Activated CD4-positive, alpha-beta T cell treated with anti-CD3 and anti-CD28 coated beads for 1 hour (primary cell): ENCODE measurements around the gene COPS3.

Source experiments
- DNase-seq: peaks from one replicate; pipeline ENCODE4 v3.0.0-alpha.2; 2020

Gene COPS3

GRCh38 chr17:17214646-17215436 lies 66.2 kb downstream of the COPS3 start:
- no peak for DNase-seq

GRCh38 chr17:17213775-17214174 lies 67.3 kb downstream of the COPS3 start:
- no peak for DNase-seq

- no peak for DNase-seq
Observed at GRCh38 chr17:17207998-17208397, 73.0 kb downstream of the COPS3 start.

GRCh38 chr17:17206913-17207335 lies 74.1 kb downstream of the COPS3 start:
- no peak for DNase-seq

GRCh38 chr17:17206124-17206912 lies 74.7 kb downstream of the COPS3 start, which contains the start of gene PLD6:
PLD6 (minus strand) TSS chr17:17206333; CDS start chr17:17206286, 47 bp downstream.
- DNase-seq: peak; percentile 82

GRCh38 chr17:17205368-17206123 lies 75.5 kb downstream of the COPS3 start:
- peak; percentile 27 for DNase-seq

GRCh38 chr17:17204635-17205231 lies 76.3 kb downstream of the COPS3 start:
- no peak for DNase-seq

GRCh38 chr17:17204041-17204591 lies 76.9 kb downstream of the COPS3 start:
- DNase-seq: no peak

GRCh38 chr17:17203173-17203730 lies 77.8 kb downstream of the COPS3 start:
- no peak for DNase-seq

- no peak for DNase-seq
Observed at GRCh38 chr17:17201907-17202306, 79.1 kb downstream of the COPS3 start.

GRCh38 chr17:17201271-17201670 lies 79.8 kb downstream of the COPS3 start:
- no peak for DNase-seq

GRCh38 chr17:17200831-17201230 lies 80.2 kb downstream of the COPS3 start:
- DNase-seq: no peak

- no peak for DNase-seq
Observed at GRCh38 chr17:17200311-17200710, 80.7 kb downstream of the COPS3 start.

- DNase-seq: no peak
Observed at GRCh38 chr17:17198281-17198680, 82.8 kb downstream of the COPS3 start.

- DNase-seq: no peak
Observed at GRCh38 chr17:17196776-17197175, 84.3 kb downstream of the COPS3 start.
